HK-2 (cell line): ENCODE data around the gene POLRMT.
"Not testable (repeated sequence)": the region's sequence is repeated elsewhere in the genome, so short reads cannot be mapped to it uniquely, and the experiment has no call there.

ENCODE experiments used
- DNase-seq: peaks from one replicate; pipeline ENCODE4 v3.0.0-alpha.2; 2018; ENCODE audit not compliant: unreplicated experiment

The POLRMT gene

GRCh38 chr19:611481-611868 is 21.9 kb downstream of the POLRMT start:
- DNase-seq = peak; percentile 77

GRCh38 chr19:610801-611480 is 22.4 kb downstream of the POLRMT start:
- peak; percentile 51 for DNase-seq

- no peak for DNase-seq
Observed at GRCh38 chr19:610071-610800, 23.1 kb downstream of the POLRMT start.

DNA sequence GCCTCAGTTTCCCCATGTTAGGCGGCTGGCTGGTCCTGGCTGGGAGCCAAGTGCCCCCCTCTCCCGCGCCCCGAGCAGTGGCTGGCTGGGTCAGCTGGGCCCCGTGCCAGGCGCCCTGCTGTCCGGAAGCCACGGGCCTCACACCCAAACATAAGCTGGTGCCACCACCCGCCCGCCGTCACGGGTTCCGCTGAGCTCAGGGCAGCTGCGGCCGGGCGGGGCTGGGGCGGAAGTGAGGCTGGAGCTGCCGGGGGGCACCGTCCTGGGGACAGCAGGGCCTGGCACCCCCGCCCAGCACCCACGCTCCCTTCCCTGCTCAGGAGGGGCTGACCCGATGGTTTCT is 24.4 kb downstream of the POLRMT start:
- no peak for DNase-seq

DNA sequence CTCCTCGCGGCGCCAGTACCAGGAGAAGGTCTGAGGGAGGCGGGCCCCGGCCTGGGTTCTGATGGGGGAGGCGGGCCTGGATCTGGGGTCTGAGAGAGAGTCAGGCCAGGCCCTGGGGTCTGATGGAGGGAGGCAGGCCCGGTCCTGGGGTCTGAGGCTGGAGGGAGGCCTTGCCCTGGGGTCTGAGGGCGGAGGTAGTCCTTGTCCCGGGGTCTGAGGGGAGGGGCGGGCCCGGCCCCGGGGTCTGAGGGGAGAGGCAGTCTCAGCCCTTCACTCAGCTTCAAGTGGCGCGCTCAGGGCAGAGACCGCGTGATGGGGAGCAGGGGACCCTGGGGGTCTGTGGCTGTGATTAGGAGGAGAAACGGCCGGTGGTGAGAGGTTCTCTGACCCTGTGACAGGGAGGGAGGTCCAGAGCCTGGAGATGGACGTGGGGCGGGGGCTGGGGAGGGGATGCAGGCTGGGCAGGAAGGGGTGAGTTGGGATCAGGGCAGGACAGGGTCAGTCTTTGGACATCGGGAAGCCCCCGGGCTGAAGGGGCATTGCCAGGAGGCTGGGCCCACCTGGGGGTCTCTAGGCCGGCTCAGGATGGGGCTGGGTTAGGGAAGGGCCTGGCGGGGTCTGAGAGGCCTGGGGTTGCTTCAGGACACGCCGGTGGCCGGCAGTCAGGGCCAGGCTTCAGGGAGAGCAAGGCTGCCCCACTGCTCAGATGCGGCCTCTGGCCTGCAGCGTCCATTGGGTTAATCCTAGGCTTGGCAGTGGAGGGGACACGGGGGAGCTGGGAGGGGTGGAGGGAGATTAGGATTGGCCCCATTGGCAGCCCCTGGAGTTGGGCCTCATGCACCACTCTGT is 25.0 kb downstream of the POLRMT start:
- DNase-seq = no peak

- no peak for DNase-seq
Observed at GRCh38 chr19:607301-608154, 25.8 kb downstream of the POLRMT start.

DNA sequence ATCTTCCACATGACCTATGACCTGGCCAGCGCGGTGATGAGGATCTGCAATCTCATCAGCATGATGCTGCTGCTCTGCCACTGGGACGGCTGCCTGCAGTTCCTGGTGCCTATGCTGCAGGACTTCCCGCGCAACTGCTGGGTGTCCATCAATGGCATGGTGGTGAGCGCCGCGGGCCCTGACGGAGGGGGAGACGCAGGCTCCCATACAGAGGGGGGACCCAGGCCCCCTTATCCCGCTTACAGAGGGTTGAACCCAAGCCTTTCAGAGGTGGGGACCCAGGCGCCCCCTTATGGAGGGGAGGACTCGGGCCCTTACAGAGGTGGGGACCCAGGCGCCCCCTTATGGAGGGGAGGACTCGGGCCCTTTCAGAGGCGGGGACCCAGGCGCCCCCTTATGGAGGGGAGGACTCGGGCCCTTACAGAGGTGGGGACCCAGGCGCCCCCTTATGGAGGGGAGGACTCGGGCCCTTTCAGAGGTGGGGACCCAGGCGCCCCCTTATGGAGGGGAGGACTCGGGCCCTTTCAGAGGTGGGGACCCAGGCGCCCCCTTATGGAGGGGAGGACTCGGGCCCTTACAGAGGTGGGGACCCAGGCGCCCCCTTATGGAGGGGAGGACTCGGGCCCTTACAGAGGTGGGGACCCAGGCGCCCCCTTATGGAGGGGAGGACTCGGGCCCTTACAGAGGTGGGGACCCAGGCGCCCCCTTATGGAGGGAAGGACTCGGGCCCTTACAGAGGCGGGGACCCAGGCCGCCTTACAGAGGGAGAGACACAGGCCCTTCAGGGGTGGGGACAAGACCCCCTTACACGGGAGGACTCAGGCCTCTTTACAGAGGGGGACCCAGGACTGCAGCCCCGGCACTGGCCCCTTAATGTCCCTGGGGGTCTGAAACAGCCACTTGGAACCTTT is 28.0 kb downstream of the POLRMT start:
- not testable (repeated sequence) for DNase-seq

DNA sequence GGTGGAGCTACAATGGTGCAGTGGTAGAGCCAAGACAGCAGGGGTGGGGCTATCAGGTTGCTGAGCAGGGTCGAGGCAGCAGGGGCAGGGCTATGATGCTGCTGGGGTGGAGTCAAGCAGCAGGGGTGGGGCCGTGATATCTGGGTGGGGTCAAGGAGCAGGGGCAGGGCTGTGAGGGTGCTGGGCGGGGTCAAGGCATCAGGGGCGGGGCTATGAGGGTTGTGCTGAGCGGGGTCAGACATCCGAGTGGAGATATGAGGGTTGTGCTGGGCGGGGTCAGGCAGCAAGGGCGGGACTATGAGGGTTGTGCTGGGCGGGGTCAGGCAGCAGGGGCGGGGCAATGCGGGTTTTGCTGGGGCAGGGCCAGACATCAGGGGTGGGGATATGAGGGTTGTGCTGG is 29.0 kb downstream of the POLRMT start:
- DNase-seq = no peak

DNA sequence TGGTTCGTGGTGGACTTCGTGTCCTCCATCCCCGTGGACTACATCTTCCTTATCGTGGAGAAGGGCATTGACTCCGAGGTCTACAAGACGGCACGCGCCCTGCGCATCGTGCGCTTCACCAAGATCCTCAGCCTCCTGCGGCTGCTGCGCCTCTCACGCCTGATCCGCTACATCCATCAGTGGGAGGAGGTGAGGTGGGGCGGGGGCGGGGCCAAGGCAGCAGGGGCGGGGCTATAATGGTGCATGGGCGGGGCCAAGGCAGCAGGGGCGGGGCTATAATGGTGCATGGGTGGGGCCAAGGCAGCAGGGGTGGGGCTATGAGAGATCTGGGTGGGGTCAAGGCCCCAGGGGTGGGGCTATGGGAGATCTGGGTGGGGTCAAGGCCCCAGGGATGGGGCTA is 29.6 kb downstream of the POLRMT start:
- not testable (repeated sequence) for DNase-seq

GRCh38 chr19:603302-603639 is 30.1 kb downstream of the POLRMT start:
- not testable (repeated sequence) for DNase-seq

DNA sequence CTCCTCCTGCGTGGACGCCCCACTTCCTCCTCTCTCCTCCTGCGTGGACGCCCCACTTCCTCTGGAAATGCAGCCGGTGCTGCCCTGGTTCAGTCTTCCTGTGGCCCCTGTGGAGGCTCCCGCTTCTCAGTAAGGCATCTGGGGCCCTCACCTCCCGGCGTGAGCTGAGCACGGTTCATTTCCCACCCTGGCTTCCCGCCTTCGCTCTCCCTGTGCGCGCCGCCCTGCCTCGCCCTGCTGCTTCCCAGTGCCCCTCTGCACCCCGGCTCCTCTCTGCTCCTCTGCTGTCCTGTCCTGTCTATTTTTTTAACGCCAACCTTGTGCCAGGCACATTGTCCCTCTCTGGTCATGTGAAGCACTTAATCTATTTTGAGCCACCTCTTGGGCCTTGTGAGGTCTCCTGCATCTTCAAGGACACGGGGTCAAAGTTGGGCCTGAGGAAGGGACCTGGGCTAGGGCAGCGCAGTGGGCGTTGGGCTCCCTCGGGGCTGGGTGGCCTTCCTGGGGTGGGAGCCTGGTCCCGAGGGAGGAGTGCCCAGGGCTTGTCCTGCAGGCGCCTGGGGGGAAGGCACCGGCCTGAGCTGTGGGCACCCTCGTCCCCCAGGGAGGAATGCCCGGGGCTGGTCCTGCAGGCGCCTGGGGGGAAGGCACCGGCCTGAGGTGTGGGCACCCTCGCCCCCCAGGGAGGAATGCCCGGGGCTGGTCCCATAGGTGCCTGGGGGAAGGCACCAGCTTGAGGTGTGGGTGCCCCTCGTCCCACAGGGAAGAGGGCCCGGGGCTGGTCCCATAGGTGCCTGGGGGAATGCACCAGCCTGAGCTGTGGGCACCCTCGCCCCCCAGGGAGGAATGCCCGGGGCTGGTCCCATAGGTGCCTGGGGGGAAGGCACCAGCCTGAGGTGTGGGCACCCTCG is 30.7 kb downstream of the POLRMT start:
- no peak for DNase-seq

DNA sequence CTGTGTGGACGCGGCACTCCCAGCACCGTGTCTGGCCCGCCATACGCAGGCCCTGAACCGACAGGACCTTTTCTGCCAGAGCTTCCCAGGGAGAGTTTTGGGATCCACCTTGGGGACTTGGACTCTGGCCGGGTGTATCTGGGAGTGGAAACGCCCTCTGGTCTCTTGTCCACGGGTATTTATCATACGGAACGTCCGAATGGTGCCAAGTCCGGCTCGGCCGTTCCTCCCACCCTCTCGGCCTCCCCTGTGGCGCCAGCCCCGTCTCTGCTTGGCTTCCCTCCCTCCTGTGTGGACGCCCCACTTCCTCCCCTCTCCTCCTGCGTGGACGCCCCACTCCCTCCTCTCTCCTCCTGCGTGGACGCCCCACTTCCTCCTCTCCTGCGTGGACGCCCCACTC is 31.5 kb downstream of the POLRMT start:
- no peak for DNase-seq

DNA sequence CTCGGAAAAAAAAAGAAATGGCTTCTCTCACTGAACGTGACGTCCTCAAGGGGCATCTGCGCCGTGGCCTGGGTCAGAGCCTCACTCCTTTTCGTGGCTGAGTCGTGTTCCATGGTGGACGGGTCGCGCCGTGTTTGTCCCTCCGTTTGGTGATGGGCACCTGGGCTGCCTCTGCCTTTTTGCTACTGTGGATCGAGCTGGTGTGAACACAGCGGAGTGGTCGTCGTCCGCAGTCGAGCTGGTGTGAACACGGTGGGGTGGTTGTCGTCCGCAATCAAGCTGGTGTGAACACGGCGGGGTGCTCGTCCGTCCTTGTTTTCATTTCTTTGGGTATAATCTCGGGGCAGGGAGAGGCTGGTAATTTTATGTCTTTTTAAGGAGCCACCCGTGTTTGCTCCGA is 32.0 kb downstream of the POLRMT start:
- no peak for DNase-seq

- no peak for DNase-seq
Observed at GRCh38 chr19:597406-598315, 35.7 kb downstream of the POLRMT start.

DNA sequence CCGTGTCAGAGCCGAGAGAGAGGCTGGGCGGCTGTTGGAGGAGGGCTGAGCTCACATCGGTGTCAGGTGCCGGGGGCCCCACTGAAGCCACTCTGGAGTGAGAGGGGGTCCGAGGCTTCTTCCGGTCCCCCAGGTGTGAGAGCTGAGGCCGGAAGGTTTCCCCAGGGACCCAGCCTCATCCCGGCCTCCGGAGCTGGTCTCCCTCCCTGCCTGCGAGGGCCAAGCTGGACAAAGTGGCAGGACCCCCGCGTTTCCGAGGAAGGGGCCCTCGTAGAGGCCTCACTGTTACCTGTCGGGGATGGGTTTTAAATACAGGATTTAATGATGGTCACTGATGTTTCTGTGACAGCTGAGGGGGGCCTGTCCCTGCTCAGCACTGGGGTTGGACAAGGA is 37.1 kb downstream of the POLRMT start:
- no peak for DNase-seq

GRCh38 chr19:595326-596262 is 37.7 kb downstream of the POLRMT start:
- DNase-seq = no peak

DNA sequence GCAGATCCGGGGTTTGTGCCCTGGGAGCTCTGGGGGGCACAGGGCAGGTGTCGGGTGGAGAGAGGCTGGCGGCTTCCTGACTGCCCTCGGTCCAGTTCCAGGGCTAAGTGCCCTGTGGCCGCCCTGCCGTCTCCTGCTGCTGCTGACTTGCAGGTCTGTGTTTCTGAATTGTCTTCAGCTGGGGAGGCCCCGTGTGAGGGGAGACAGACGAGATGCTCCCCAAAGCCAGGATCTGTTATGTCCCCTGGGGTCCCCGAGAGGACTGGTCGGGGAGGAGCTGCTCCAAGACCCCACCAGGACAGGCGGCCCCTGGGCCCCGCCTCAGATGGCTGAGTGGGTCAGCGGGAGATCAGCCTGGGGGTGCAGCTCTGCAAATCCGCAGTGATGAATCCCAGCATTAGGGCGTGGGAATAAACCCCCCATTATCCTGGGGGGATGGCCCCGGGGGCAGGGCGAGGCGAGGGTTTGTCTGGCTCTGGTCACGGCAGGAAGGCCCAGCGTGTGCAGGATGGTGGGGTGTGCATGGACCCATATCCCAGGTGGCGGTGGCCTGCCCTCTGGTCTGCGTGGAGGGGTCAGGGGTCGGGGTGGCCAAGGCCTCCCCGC is 39.0 kb downstream of the POLRMT start:
- DNase-seq = no peak
